OCI-LY7 (cell line): ENCODE results near the gene SPAAR.

Source experiments
- EZH2phosphoT487 ChIP-seq: fragments of 200-600 bp; sonication (generic); IDR thresholded peaks from 2 replicates; pipeline ENCODE4 v1.6.1; 2018; ENCODE audit warnings: low read depth, borderline replicate concordance, mild to moderate bottlenecking, mixed run types, antibody characterized with exemption, low read length, moderate library complexity, mixed read lengths
- TF ChIP-seq, protein P1 (sequence below): fragments of 200-600 bp; sonication (generic); conservative IDR thresholded peaks from 2 replicates; pipeline ENCODE4 v1.5.1; 2014; ENCODE audit warnings: mild to moderate bottlenecking, antibody characterized with exemption, low read length, moderate library complexity, mixed read lengths

DNA sequence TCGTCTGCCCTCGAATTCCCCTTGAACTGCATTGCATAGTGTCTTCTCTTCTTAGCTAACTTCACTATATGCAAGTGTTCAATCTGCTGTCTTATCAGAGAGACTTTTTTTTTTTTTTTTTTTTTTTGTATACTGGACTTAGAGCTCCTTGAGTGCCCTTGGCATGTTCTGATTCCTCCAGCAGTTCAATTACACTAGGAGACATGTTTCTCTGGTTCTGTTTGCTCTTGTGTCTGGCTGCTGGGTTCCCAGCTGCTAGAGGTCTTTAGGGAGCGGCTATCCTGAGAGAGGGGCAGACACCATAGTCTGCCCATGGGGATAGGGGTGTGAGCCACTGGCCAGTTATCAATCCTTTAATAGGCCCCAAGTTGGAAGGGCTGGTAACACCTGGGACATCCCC is 35.6 kb downstream of the SPAAR start:
- TF ChIP-seq, protein P1, sequence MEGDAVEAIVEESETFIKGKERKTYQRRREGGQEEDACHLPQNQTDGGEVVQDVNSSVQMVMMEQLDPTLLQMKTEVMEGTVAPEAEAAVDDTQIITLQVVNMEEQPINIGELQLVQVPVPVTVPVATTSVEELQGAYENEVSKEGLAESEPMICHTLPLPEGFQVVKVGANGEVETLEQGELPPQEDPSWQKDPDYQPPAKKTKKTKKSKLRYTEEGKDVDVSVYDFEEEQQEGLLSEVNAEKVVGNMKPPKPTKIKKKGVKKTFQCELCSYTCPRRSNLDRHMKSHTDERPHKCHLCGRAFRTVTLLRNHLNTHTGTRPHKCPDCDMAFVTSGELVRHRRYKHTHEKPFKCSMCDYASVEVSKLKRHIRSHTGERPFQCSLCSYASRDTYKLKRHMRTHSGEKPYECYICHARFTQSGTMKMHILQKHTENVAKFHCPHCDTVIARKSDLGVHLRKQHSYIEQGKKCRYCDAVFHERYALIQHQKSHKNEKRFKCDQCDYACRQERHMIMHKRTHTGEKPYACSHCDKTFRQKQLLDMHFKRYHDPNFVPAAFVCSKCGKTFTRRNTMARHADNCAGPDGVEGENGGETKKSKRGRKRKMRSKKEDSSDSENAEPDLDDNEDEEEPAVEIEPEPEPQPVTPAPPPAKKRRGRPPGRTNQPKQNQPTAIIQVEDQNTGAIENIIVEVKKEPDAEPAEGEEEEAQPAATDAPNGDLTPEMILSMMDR: no peak
- no peak for TF ChIP-seq EZH2phosphoT487
